PC-3 (cell line): Measurements from ENCODE around the gene MPHOSPH8.
"Not testable (repeated sequence)": the region's sequence is repeated elsewhere in the genome, so short reads cannot be mapped to it uniquely, and the experiment has no call there.

Experiments used
- CTCF ChIP-seq: fragments of 300-600 bp; sonication (generic); conservative IDR thresholded peaks from 2 replicates; pipeline ENCODE4 v1.5.1; 2017; ENCODE audit warnings: antibody characterized with exemption, low read depth, mild to moderate bottlenecking, low read length
- EZH2 ChIP-seq: fragments of 300-600 bp; sonication (generic); IDR thresholded peaks from one replicate; pipeline ENCODE4 v1.6.1; 2017; ENCODE audit warnings: antibody characterized with exemption, mild to moderate bottlenecking, low read length; ENCODE audit not compliant: unreplicated experiment
- EZH2phosphoT487 ChIP-seq: fragments of 300-600 bp; sonication (generic); IDR thresholded peaks from 2 replicates; pipeline ENCODE4 v1.6.1; 2018; ENCODE audit warnings: mild to moderate bottlenecking, antibody characterized with exemption, low read length, borderline replicate concordance

DNA sequence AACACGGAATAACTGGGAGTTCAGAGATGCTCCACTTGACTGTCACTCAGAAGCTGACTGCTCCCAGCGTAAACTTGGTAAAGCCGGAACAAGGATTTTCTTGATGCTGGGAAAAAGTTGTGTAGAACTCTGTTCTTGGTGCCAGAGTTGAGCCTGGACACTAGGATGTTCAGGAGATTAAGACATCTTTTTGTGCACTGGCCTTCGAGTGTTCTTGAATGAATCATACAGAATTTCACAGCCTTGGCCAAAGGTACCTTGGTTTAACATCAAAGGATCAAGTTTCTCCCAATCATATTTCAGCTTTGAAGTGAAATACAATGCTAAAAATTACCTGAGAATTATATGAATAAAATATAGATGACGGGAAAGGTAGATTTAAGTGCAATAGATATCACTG is 67.5 kb downstream of the MPHOSPH8 start:
- TF ChIP-seq CTCF, EZH2, EZH2phosphoT487: not testable (repeated sequence)
